ENCODE results near the gene SLC22A16. TPM values are rescaled to one million over a fixed set of nuclear protein-coding genes. Genes with fewer than 3 reads are reported as not detected.

SLC22A16 gene
- total and polyA plus RNA-seq, 10 of the 15 experiments (the other 5 are each of a cell fraction or from before 2014, with no cell fraction given) = not detected

DNA sequence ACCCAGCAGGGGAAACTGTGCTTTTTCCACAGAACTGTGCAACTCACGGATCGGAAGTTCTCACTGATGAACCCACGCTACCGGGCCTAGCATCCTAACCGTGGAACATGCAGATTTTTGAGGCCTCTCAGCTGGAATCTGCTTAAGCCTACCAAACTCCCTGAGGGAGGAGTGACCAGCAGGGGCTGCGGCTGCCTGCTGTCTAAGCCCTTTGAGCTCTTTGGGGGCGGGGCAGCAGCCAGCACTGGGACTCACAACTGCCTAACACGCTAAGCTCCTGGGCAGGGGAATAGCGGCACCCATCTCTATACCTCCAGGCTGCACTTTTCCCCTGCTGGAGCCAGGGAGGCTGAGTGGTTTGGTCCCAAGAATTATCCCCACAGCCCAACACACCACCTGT is 97.9 kb downstream of the SLC22A16 start:
- no peak for ATAC-seq
- BruUV-seq (replicated peaks) = no TSS peak
- CTCF ChIA-PET = no interaction called here
- TF ChIP-seq BRCA1 (IDR thresholded peaks at IDR 0.05; ENCODE audit: low read depth, low read length) = no peak
- TF ChIP-seq PAX5 (IDR thresholded peaks at IDR 0.05; ENCODE audit: borderline replicate concordance, low read depth, low read length) = no peak
- no peak for TF ChIP-seq ZNF217 (IDR thresholded peaks at IDR 0.05)
- no peak for TF ChIP-seq RB1 (IDR thresholded peaks at IDR 0.05; ENCODE audit: borderline replicate concordance)
- no peak for TF ChIP-seq PML (IDR thresholded peaks at IDR 0.05; ENCODE audit: low read length)
- no peak for TF ChIP-seq SMAD5 (IDR thresholded peaks at IDR 0.05; ENCODE audit: low read depth)
- TF ChIP-seq SRF (IDR thresholded peaks at IDR 0.05; ENCODE audit: low read depth in 2 of 2, low read length in 2 of 2) = no peak
- TF ChIP-seq CHD2 (IDR thresholded peaks at IDR 0.05; ENCODE audit: borderline replicate concordance, low read depth, low read length) = no peak
- no peak for TF ChIP-seq ZNF384 (IDR thresholded peaks at IDR 0.05; ENCODE audit: borderline replicate concordance, low read depth, low read length)
- TF ChIP-seq STAT3 (IDR thresholded peaks at IDR 0.05; ENCODE audit: low read depth, low read length) = no peak
- TF ChIP-seq ZNF274 (IDR thresholded peaks at IDR 0.05; ENCODE audit: insufficient read depth, insufficient read length) = no peak
- TF ChIP-seq NR2F1 (conservative IDR thresholded peaks at IDR 0.05) = no peak
- no peak for TF ChIP-seq NR2C2 (IDR thresholded peaks at IDR 0.05; ENCODE audit: borderline replicate concordance, control insufficient read depth, insufficient read length, low read depth)
- no peak for TF ChIP-seq KAT2A (conservative IDR thresholded peaks at IDR 0.05; ENCODE audit: control insufficient read depth, low read depth, low read length)
- TF ChIP-seq MXI1 (IDR thresholded peaks at IDR 0.05; ENCODE audit: low read depth, low read length) = no peak
- Histone ChIP-seq H3K9ac (ENCODE audit: control insufficient read depth, insufficient read depth, low read length) (no peak overlapping the region), H3K27ac (ENCODE audit: control insufficient read depth, insufficient read depth) (no peak overlapping the region), H2AFZ (ENCODE audit: control insufficient read depth, low read depth, low read length) (no peak overlapping the region), H3K36me3 (ENCODE audit: control insufficient read depth in 2 of 2, insufficient read depth in 2 of 2, low read length in 1 of 2) (no peaks in the 10 kb centered on the region), H3K27me3 (replicated peaks in 1 of 2; ENCODE audit: control insufficient read depth in 2 of 2, insufficient read depth in 2 of 2, low read length in 1 of 2) (no peaks in the 10 kb centered on the region), H3K4me2 (ENCODE audit: control insufficient read depth, insufficient read depth) (no peak overlapping the region), H3K4me1 (ENCODE audit: control insufficient read depth, insufficient read depth, low read length) (no peaks in the 10 kb centered on the region), H3K4me3 (no peak overlapping the region), H3K9me3 (replicated peaks; ENCODE audit: control insufficient read depth, insufficient read depth, low read length) (no peaks in the 10 kb centered on the region), H3K79me2 (ENCODE audit: control insufficient read depth, insufficient read depth, low read length) (no peaks in the 10 kb centered on the region), H4K20me1 (ENCODE audit: control insufficient read depth, insufficient read depth) (no peaks in the 10 kb centered on the region)
- SMC1A ChIA-PET (ENCODE audit: uncharacterized antibody, unreplicated experiment) = no interaction called here
- POLR2A ChIA-PET = no interaction called here
- no peak for DNase-seq (ENCODE audit: low read depth, low spot score)
- FAIRE-seq = no peak
- 65% methylated on average over 9 of the region's 9 CpGs for WGBS (ENCODE audit: insufficient coverage, insufficient replicate concordance, low lambda C conversion rate, missing lambda C conversion rate)
- RAD21 ChIA-PET (ENCODE audit: unreplicated experiment) = no interaction called here
- intact Hi-C loops (cut with micrococcal nuclease; ENCODE audit: unreplicated experiment) = no loop called here
- in situ Hi-C loops (cut with MboI) = no loop called here

Other genes with a start within 250 kb of the SLC22A16 start
- not detected in 2 replicates for gene METTL24, start 118.3 kb downstream of the SLC22A16 start, total RNA-seq (2014; rRNA removed)
- not detected in 2 replicates for gene METTL24, start 118.3 kb downstream of the SLC22A16 start, total RNA-seq (2014; rRNA removed; fragmentation: Illumina TruSeq; extraction: Trizol)
- gene METTL24, start 118.3 kb downstream of the SLC22A16 start, total RNA-seq (2021) = not detected in 2 replicates
- 0.17 and 0.20 TPM in 2 replicates for gene METTL24, start 118.3 kb downstream of the SLC22A16 start, polyA plus RNA-seq (2011; rRNA removed)
- not detected in 2 replicates for gene METTL24, start 118.3 kb downstream of the SLC22A16 start, polyA plus RNA-seq (2014; fragmentation: Illumina TruSeq; extraction: Trizol)
- not detected for gene METTL24, start 118.3 kb downstream of the SLC22A16 start, polyA plus RNA-seq (2014; fragmentation: Nextera tagmentation; extraction: Ambion mirVana)
- not detected in 2 replicates for gene METTL24, start 118.3 kb downstream of the SLC22A16 start, polyA plus RNA-seq (2014; rRNA removed)
- gene METTL24, start 118.3 kb downstream of the SLC22A16 start, polyA plus RNA-seq (2016; fragmentation: Nextera tagmentation; extraction: Ambion mirVana) = not detected
- gene DDO, start 61.0 kb downstream of the SLC22A16 start, total RNA-seq (2014; rRNA removed) = not detected in 2 replicates
- gene DDO, start 61.0 kb downstream of the SLC22A16 start, total RNA-seq (2014; rRNA removed; fragmentation: Illumina TruSeq; extraction: Trizol) = not detected in 2 replicates
- 0.13 TPM in 1 of 2 replicates, not detected in the other for gene DDO, start 61.0 kb downstream of the SLC22A16 start, total RNA-seq (2021)
- gene DDO, start 61.0 kb downstream of the SLC22A16 start, polyA plus RNA-seq (2011; rRNA removed) = 0.14 and 0.24 TPM in 2 replicates
- 0.04 TPM in 1 of 2 replicates, not detected in the other for gene DDO, start 61.0 kb downstream of the SLC22A16 start, polyA plus RNA-seq (2014; fragmentation: Illumina TruSeq; extraction: Trizol)
- gene DDO, start 61.0 kb downstream of the SLC22A16 start, polyA plus RNA-seq (2014; fragmentation: Nextera tagmentation; extraction: Ambion mirVana) = not detected
- 0.05 TPM in 1 of 2 replicates, not detected in the other for gene DDO, start 61.0 kb downstream of the SLC22A16 start, polyA plus RNA-seq (2014; rRNA removed)
- not detected for gene DDO, start 61.0 kb downstream of the SLC22A16 start, polyA plus RNA-seq (2016; fragmentation: Nextera tagmentation; extraction: Ambion mirVana)

Measured in GM12878 (cell line).